ENCODE data around the gene RPL13A. TPM values are rescaled to one million over a fixed set of nuclear protein-coding genes. Genes with fewer than 3 reads are reported as not detected.
"Not testable (repeated sequence)": the region's sequence is repeated elsewhere in the genome, so short reads cannot be mapped to it uniquely, and the experiment has no call there.

Gene RPL13A
- total and polyA plus RNA-seq, 12 donors: 1,750 to 3,504 (median 2,569) TPM

DNA sequence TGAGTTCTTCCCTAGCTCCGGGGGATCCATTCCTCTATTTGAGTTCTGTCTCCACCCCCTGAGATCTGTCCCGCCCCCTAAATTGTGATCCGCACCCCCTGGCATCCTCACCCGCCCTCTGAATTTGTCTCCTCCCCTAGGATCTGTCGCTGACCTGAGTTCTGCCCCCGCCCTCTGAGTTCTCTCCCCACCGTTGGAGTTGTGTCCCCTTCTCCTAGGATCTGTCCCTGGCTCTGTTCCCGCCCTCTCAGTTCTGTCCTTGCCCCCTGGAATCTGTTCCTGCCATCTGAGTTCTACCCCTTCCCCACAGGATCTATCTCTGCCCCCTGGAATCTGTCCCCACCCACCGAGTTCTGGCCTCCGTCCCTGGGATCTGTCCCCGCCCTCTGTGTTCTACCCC, 45.1 kb upstream of the RPL13A start:
- H3K27me3 ChIP-seq: peaks cover 13% of the 10 kb centered on the region

DNA sequence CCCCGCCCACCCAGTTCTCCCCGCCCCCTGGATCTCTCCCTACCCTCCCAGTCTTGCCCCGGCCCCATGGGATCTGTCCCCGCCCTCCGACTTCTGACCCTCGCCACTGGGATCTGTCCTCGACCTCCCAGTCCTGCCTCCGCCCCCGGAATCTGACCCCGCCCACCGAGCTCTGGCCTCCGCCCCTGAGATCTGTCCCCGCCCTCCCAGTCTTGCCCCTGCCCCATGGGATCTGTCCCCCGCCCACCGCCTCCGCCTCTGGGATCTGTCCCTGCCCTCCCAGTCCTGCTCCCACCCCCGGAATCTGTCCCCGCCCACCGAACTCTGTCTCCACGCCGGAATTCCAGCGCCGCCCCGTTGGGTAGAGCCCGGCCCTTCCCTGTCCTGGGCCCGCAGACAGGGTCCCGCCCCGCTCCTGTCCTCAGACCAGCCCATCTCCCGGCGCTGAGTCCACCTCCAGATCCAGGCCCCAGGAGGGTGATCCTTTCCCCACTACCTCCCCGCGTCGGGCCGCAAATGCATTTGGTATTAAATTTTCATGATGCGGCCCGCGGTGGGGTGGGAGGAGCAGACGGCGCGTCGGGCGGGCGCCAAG, 44.5 kb upstream of the RPL13A start:
- intact Hi-C loops (cut with DNase I): loop anchor here in 1 of 2 donors (5.0 kb wide), 1 partner anchor 216 kb away; no protein-coding TSS in a partner anchor
- Histone ChIP-seq H3K4me1 (replicated peaks in 1 of 2) (no peaks in the 10 kb centered on the region), H3K36me3 (replicated peaks in 1 of 2) (peaks cover 0 to 10% of the 10 kb centered on the region in 2 donors), H3K27ac (peak overlapping the region in 4 of 5 donors; percentile 5 to 90 (median 48)), H3K4me3 (peak overlapping the region in 3 of 4 donors; percentile 15 to 65 (median 46)), H3K9me3 (replicated peaks in 1 of 3) (no peaks in the 10 kb centered on the region), H3K27me3 (peaks cover 13% of the 10 kb centered on the region)
- peak; percentile 86 to 97 (median 93) for DNase-seq
- WGBS, 4 donors: 0 to 1% (median 0%) methylated on average over 16 to 43 of the region's 43 CpGs
- TF ChIP-seq, protein P1, sequence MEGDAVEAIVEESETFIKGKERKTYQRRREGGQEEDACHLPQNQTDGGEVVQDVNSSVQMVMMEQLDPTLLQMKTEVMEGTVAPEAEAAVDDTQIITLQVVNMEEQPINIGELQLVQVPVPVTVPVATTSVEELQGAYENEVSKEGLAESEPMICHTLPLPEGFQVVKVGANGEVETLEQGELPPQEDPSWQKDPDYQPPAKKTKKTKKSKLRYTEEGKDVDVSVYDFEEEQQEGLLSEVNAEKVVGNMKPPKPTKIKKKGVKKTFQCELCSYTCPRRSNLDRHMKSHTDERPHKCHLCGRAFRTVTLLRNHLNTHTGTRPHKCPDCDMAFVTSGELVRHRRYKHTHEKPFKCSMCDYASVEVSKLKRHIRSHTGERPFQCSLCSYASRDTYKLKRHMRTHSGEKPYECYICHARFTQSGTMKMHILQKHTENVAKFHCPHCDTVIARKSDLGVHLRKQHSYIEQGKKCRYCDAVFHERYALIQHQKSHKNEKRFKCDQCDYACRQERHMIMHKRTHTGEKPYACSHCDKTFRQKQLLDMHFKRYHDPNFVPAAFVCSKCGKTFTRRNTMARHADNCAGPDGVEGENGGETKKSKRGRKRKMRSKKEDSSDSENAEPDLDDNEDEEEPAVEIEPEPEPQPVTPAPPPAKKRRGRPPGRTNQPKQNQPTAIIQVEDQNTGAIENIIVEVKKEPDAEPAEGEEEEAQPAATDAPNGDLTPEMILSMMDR (IDR thresholded peaks at IDR 0.05): no peak
- TF ChIP-seq POLR2A (IDR thresholded peaks at IDR 0.05): peak in 1 of 2 donors; percentile 14

More for the DNA sequence above, 45.1 kb upstream of the RPL13A start:
- Histone ChIP-seq H3K27ac (peak overlapping the region in 1 of 5 donors; percentile 90), H3K36me3 (replicated peaks in 1 of 2) (peaks cover 0 to 8% of the 10 kb centered on the region in 2 donors), H3K4me3 (peak overlapping the region in 1 of 4 donors; percentile 65), H3K4me1 (replicated peaks in 1 of 2) (no peaks in the 10 kb centered on the region), H3K9me3 (replicated peaks in 1 of 3) (no peaks in the 10 kb centered on the region)
- no peak for TF ChIP-seq POLR2A (IDR thresholded peaks at IDR 0.05)
- TF ChIP-seq, protein P1 (IDR thresholded peaks at IDR 0.05): no peak
- WGBS, 4 donors: 3 to 9% (median 5%) methylated on average over 11 of the region's 11 CpGs
- intact Hi-C loops (cut with DNase I): loop anchor here in 1 of 2 donors (5.0 kb wide), 1 partner anchor 215 kb away; no protein-coding TSS in a partner anchor
- peak in 2 of 7 donors; percentile 43 to 68 for DNase-seq

DNA sequence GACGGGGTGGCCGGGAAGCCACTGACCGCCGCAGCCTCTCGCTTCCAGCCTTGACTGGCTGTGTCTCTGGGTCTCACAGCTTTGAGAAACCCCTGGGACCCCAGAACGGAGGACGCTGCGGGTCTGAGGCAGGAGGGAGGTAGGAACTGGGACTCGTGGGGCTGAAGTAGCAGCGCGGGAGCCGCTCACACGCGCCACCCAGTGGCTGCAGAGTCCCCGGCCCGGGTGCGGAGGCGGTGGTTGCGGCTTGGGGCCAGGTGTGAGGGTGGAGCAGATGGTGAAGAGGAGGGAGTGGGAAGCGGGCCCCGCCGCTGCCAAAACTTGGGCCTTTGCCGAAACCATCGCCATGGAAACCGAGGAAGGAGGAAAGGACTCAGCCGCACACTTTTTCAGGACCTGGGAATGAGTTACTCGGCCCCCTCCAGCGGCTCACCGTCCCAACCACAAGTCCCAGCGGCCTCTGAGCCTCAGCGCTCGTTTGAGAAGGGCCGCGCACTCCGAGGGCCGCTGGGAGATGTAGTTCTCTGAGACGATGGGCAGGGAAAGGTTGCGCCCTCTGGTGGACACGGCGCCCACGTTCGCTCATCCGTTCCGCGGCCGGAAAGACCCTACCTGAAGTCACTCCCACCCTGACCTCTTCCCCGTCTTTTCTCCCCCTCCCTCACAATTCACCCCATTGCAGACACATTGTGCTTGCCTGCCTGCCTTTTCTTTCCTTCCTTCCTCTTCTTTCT, 43.9 kb upstream of the RPL13A start:
- no peaks in the 10 kb centered on the region for H3K4me1 ChIP-seq (replicated peaks in 1 of 2)
- intact Hi-C loops (cut with DNase I): loop anchor here in 1 of 2 donors (5.0 kb wide), 1 partner anchor 216 kb away; no protein-coding TSS in a partner anchor
- H3K9me3 ChIP-seq (replicated peaks in 1 of 3): no peaks in the 10 kb centered on the region
- TF ChIP-seq POLR2A (IDR thresholded peaks at IDR 0.05): no peak
- TF ChIP-seq, protein P1 (IDR thresholded peaks at IDR 0.05): peak; percentile 69 to 95 (median 78)
- WGBS, 4 donors: 0 to 1% (median 1%) methylated on average over 15 to 47 of the region's 47 CpGs
- H3K27me3 ChIP-seq: peaks cover 12% of the 10 kb centered on the region
- H3K27ac ChIP-seq: peak overlapping the region in 4 of 5 donors; percentile 5 to 90 (median 48)
- peak overlapping the region in 3 of 4 donors; percentile 15 to 65 (median 46) for H3K4me3 ChIP-seq
- peaks cover 0 to 10% of the 10 kb centered on the region in 2 donors for H3K36me3 ChIP-seq (replicated peaks in 1 of 2)
- peak; percentile 91 to 97 (median 95) for DNase-seq

DNA sequence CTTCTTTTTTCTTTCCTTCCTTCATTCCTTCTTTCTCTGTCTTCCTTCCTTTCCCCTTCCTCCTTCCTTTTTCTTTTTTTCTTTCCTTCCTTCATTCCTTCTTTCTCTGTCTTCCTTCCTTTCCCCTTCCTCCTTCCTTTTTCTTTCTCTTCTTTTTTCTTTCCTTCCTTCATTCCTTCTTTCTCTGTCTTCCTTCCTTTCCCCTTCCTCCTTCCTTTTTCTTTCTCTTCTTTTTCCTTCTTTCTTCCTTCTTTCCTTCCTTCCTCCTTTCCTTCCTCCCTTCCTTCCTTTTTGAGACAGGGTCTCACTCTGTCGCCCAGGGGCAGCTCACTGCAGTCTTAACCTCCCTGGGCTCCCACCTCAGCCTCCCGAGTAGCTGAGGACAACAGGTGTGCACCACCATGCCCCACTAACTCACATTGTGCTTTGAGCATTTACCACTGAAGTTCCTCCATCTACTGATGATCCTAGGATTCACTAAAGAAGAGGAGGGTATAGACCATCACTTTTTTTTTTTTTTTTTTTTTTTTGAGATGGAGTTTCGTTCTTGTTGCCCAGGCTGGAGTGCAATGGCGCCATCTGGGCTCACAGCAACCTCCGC, 43.2 kb upstream of the RPL13A start:
- H3K36me3 ChIP-seq (replicated peaks in 1 of 2): peaks cover 0 to 13% of the 10 kb centered on the region in 2 donors
- 47 to 65% (median 56%) methylated on average over 5 of the region's 5 CpGs for WGBS, 4 donors
- not testable (repeated sequence) for H3K9me3 ChIP-seq (replicated peaks in 1 of 3); H3K27me3 ChIP-seq; H3K4me1 ChIP-seq (replicated peaks in 1 of 2); H3K27ac ChIP-seq; DNase-seq; H3K4me3 ChIP-seq
- intact Hi-C loops (cut with DNase I): loop anchor here in 1 of 2 donors (5.0 kb wide), 1 partner anchor 217 kb away; no protein-coding TSS in a partner anchor
